GM12892 (cell line): Measurements from ENCODE around the gene NIFK. TPM values are rescaled to one million over a fixed set of nuclear protein-coding genes. Genes with fewer than 3 reads are reported as not detected.
A peak's percentile ranks its signal among the peaks of the same experiment; 100 is the strongest.

ENCODE experiments used
- DNase-seq: peaks from one replicate; pipeline ENCODE4 v3.0.0; 2011; ENCODE audit not compliant: insufficient read length
- FAIRE-seq: peaks from 2 replicates; lab custom pipeline; 2011; peaks lifted over from hg19 to GRCh38; lab: Jason Lieb, UNC
- POLR2A ChIP-seq: IDR thresholded peaks from 2 replicates; pipeline ENCODE4 v1.6.1; 2011; ENCODE audit warnings: low read depth, low read length, control low read depth
- POLR2AphosphoS5 ChIP-seq: IDR thresholded peaks from 2 replicates; pipeline ENCODE4 v1.6.1; 2011; ENCODE audit warnings: low read depth, low read length, control low read depth
- TAF1 ChIP-seq: IDR thresholded peaks from 2 replicates; pipeline ENCODE4 v1.6.1; 2011; ENCODE audit warnings: low read depth, mild to moderate bottlenecking, control low read depth, low read length, borderline replicate concordance
- polyA plus RNA-seq: library from polyadenylated mRNA; unstranded; fragments of >200 nt; gene quantifications from one replicate; pipeline ENCODE4 v1.2.1, GENCODE V29; 2012; ENCODE audit warnings: missing spikeins, inconsistent platforms; ENCODE audit not compliant: missing spikeins

NIFK gene
- 72.9 TPM for polyA plus RNA-seq

DNA sequence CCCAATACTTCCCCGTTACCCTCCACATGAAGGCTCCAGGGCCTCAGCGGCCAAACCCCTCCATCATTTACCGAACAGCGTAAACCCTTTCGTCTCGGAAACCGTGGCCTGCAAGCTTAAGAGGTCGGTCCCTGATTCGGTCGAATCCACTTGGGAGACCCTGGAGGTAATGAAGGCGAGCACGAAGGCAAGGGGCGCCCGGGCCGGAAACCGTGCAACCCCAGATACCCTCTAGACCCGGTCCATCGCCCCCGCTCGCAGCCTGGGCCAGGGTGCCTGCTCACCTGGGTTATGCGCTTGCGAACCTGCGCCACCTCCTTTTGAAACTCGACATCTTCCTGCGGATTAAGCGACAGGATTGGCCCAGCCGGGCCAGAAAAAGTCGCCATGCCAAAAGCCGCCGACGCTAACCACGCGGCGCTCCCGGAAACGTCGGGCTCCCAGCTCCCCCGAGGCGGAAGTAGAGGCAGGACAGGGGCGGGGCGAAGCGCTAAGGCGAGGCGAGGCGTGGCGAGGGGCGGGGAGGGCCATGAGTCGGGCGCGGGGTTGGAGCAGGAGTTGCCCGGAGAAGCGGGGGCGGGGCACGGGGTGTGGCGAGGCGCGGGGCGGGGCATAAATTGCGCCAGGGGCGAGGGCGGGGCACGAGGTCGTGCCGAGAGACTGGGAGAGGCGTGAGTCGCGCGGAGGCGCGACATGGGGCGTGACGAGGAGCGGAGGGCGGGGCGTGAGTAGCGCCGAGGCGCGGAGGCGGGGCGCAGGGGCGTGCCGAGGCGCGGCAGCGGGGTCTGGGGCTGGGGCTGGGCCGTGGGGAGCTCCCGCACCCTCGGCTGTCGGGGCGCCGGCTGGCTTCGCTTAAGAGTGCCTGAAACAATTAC, at the start of gene NIFK:
NIFK (minus strand) TSS at position 414 of the 875 bp plus-strand sequence; CDS start at position 389, 25 bp downstream.
- FAIRE-seq (peak; percentile 97), DNase-seq (peak; percentile 96)
- TF ChIP-seq POLR2AphosphoS5 (peak; percentile 80), TAF1 (0 out of 2 replicates have a peak, but pooled peaks have one; percentile 51), POLR2A (peak; percentile 84)

DNA sequence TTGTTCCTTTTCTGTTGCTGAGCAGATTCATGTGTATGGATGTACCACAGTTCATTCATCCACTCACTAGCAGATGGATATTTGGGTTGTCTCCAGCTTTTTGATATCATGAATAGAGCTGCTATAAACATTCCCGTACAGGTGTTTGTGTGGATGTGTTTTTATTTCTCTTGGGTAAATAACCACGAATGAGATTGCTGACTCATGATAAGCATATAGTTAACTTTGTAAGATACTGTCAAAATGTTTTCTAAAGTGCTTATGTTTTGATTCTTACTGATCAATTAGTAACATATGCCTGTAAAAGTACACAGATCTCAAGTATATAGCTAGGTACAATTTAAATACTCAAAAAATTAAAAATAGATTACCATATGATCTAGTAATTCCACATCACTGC, 46.5 kb upstream of the NIFK start:
- DNase-seq (no peak), FAIRE-seq (no peak)
- TF ChIP-seq POLR2AphosphoS5 (no peak), TAF1 (no peak), POLR2A (no peak)

DNA sequence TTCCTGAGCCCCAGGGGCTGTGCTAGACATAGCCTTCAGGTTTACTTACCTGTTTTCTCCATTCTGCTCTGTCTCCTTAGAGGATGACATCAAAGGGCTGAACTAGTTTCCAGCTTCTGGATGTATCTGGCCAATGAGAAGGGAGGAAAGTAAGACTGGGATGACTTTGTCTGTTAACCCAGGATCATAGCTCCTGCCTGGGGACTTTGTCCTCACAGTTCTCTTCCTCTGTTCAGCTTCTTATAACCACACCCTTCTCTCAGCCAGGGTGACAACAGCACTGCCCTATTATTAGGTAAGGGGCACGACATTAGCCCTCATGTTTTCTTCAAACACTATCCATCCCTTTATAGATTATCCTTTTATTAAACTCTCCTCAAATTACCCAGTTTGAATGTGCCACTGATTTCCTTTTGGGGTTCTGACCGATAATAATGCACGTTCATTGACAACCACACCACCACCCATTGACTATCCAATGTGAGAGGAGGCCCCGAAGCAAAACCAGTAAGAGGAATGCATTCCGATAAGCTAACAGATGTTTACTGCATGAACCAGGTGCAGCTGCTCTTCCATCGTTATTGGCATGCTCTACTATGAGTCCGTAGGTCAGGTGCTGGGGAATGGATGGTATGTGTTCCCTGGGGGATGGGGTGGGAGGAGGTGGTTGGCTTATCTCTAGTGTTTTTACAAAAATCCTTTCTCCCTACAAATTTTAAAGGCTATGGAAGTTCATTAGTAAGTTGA, 42.2 kb upstream of the NIFK start:
- FAIRE-seq (no peak), DNase-seq (no peak)
- TF ChIP-seq POLR2A (no peak), POLR2AphosphoS5 (no peak), TAF1 (no peak)

DNA sequence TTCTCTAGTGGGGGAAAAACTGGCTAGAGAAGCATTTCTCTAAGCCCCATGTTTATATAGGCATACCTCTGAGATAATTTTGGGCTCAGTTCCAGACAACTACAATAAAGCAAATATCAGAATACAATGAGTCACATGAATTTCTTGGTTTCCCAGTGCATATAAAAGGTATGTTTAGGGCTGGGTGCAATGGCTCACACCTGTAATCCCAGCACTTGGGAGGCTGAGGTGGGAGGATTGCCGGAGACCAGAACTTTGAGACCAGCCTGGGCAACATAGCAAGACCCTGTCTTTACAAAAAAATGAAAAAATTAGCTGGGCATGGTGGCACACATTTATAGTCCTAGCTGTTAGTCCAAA, 41.0 kb upstream of the NIFK start:
- TF ChIP-seq TAF1 (no peak), POLR2AphosphoS5 (no peak), POLR2A (no peak)
- DNase-seq (no peak), FAIRE-seq (no peak)

DNA sequence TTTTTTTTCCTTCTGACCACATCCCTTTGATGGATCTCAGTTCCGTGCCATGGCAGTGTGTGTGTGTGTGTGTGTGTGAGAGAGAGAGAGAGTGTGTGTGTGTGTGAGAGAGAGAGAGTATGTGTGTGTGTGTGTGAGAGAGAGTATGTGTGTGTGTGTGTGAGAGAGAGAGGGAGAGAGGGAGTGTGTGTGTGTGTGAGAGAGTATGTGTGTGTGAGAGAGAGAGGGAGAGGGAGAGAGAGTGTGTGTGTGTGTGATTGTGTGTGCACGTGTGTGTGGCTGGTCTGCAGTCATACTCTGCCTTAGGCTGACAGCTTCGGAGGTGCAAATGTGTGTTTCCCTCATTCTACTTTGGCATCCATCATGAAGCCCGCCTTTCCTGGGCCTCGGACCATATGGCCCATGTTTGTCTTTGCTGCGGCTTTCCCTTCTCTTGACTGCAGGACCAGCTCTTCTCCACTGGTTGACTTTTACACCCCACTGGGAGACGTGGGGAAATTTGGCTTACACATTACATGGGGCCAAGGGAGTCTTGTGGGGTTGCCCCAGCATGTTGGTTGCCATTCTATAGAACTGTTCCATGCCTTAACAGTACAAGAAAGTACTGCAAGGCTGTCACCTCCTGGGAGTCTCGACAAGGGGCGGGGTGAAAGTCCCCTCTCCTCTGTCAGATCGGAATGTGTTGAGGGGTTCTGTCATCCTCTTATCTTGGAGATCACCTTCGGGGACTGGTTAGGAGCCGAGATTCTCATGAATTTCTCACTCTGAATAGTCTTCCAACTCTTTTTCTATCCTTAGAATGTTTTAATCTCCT, 40.4 kb upstream of the NIFK start:
- FAIRE-seq = peak; percentile 60

DNA sequence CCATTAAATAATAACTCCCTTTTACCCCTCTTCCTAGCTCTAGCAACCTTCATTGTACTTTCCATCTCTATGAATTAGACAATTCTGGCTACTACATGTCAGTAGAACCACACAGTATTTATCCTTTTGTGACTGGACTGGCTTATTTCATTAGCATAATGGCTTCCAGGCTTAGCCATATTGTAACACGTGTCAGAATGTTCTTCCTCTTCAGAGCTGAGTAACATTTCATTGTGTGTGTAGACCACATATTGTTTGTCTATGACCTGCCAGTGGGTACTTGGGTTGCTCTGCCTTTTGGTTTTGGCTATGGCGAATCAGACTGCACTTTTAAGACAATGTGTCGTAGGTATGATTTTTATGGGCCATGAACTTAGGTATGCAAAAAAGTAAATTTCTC, 39.7 kb upstream of the NIFK start:
- TF ChIP-seq TAF1 (no peak), POLR2A (no peak), POLR2AphosphoS5 (no peak)
- no peak for DNase-seq
- no peak for FAIRE-seq

More for the DNA sequence above, 40.4 kb upstream of the NIFK start:
- TF ChIP-seq POLR2A = no peak
- TF ChIP-seq TAF1 = no peak
- TF ChIP-seq POLR2AphosphoS5 = no peak
- DNase-seq = no peak

DNA sequence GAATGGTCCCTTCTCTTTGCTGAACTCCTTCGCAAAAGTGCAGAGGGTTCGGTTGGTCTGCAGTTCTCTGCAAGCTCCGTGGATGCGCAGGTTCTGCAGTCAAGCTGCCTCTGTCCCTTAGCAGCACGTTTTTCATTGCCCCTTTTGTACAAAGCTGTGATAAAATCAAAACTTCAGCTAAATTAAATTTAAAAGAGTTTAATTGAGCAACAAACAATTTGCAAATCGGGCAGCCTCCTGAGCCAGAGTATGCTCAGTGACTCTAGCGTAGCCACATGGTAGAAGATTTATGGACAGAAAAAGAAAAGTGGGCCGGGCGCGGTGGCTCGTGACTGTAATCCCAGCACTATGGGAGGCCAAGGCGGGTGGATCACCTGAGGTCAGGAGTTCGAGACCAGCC, 37.6 kb upstream of the NIFK start:
- no peak for FAIRE-seq
- TF ChIP-seq TAF1 (no peak), POLR2A (no peak), POLR2AphosphoS5 (no peak)

DNA sequence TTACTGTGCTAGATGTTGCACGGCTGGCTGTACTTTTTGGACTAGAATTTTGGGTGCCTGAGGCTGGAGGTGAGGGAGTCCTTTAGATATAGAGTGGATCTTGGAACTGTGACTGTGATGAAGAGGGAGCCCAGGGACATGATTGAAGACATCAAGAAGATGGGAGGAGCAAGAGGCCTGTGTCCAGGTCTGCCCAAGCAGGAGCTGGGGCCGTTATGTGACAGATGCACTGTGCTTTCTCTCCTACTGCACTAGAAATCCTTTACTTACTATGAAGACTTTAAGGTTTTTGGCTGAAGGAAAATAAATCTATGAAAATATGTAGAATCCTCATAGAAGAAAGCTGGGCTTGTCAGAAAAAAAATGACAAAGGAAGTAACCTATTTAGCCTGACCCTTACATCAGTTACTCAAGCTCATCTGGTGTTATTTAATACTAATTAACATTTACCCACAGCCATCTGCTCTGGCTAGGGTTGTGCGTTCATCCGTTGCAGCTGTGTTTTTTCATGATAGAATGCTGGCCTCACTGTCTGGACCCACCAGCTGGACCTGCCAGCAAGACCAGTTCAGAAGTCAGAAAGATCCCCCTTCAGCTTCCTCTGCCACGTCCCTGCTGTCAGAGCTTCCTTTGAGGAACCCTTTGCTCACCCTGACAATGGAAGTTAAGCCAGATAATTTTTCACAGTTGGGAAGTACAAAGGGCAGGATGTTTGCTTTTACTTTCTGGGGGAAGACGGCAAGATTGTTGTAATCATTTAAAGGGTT, 35.5 kb upstream of the NIFK start:
- DNase-seq (no peak), FAIRE-seq (no peak)
- no peak for TF ChIP-seq POLR2AphosphoS5

More for the DNA sequence above, 37.6 kb upstream of the NIFK start:
- no peak for DNase-seq

DNA sequence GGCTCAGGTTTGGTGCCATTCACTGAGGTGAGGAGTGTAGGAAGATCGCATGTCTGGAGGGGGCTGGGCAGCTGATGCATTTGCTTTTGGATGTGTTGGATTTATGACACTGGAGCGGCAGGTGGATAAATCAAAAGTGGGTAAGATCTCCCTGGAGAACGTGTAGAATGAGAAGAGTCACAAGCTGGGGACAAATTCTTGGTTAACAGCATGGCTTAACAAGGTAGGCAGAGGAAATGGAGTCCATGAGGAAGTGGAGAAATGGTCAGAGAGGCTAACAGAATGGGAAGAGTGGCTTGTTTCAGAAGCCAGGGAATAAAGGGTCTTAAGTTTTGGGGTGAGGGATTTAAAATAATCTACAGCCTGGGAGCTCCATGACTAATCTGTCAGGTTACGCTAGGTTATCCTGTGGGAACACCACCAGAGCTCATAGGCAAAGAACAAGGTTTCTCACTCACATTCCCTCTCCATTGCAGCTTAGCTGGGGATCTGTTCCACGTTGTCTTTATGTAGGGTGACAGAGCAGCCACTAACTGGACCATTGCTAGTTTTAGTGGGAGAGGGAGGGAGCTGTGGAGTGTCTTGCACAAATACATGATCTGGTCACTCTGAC, 31.6 kb upstream of the NIFK start:
- FAIRE-seq = no peak
- TF ChIP-seq POLR2AphosphoS5 (no peak), TAF1 (no peak), POLR2A (peak; percentile 33; the same call in 1 of the 2 replicates)
- no peak for DNase-seq

DNA sequence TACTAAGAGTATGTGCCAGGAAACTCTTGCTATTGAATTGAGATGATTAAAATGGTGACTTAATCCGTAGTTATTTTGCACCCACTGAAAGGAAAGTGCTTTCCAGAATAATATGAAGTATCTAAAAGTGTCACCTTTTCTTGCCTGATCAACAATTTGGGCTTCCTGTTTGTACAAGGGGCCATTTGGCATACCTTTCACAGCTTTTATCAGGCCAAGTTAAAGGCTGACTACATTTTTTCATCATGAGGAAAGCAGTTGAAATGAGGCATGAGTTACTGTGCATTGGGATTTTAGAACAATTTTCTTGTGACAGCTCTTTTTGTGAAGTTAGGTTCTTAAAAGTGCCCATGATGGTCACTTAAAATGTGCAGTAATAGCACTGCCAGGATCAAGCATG, 29.9 kb upstream of the NIFK start:
- no peak for DNase-seq
- TF ChIP-seq POLR2A (no peak), POLR2AphosphoS5 (no peak), TAF1 (no peak)
- FAIRE-seq = no peak
